ENCODE results near the gene VAMP4.
A peak's percentile ranks its signal among the peaks of the same experiment; 100 is the strongest.

VAMP4 gene

GRCh38 chr1:171763764-171764163, 21.9 kb upstream of the VAMP4 start:
- DNase-seq (ENCODE audit: low read depth) = no peak
- TF ChIP-seq CTCF (conservative IDR thresholded peaks at IDR 0.05; ENCODE audit: low read length) = no peak

DNA sequence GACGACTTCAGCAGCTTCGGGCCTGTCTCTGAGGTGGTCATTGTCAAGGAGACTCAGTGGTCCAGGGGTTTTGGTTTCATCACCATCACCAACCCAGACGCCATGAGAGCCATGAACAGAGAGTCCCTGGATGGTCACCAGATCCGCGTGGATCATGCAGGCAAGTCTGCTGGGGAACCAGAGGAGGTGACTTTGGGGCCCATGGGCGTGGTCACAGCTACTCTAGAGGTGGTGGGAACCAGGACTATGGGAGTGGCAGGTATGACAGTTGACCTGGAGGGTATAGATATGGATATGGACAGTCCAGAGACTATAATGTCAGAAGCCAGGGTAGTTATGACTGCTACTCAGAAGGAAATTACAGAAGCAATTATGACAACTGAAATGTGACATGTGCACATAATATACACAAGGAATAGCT, 20.3 kb upstream of the VAMP4 start:
- DNase-seq (ENCODE audit: low read depth) = no peak

More at GRCh38 chr1:171763764-171764163, 21.9 kb upstream of the VAMP4 start:
- no peak overlapping the region for H3K4me3 ChIP-seq (ENCODE audit: low read length)

GRCh38 chr1:171758011-171758410, 16.1 kb upstream of the VAMP4 start:
- no peak overlapping the region for H3K4me3 ChIP-seq (ENCODE audit: low read length)
- no peak for DNase-seq (ENCODE audit: low read depth)
- no peak for TF ChIP-seq CTCF (conservative IDR thresholded peaks at IDR 0.05; ENCODE audit: low read length)

More for the DNA sequence above, 20.3 kb upstream of the VAMP4 start:
- H3K4me3 ChIP-seq (ENCODE audit: low read length) = no peak overlapping the region
- TF ChIP-seq CTCF (conservative IDR thresholded peaks at IDR 0.05; ENCODE audit: low read length) = no peak

DNA sequence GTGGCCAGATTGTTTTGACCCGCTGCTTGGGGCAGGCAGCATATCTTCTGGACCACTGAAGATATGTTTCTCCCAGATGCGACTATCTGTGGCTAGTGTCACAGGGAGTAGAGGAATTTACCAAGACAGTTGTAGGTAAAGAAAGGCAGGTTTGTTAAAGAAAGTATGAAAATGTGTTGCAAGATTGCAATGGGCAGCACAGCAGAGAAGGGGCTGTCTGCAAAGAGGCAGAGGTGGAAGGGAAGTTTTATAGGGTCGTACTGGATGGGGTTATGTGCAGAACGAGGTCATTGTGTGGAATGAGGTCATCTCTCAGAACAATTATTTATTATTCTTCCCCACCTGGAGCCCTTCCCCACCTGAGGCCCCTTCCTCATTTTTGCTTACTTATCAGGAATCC, 15.0 kb upstream of the VAMP4 start:
- DNase-seq (ENCODE audit: low read depth) = no peak
- H3K4me3 ChIP-seq (ENCODE audit: low read length) = no peak overlapping the region
- no peak for TF ChIP-seq CTCF (conservative IDR thresholded peaks at IDR 0.05; ENCODE audit: low read length)

- no peak for TF ChIP-seq CTCF (conservative IDR thresholded peaks at IDR 0.05; ENCODE audit: low read length)
- DNase-seq (ENCODE audit: low read depth) = no peak
- H3K4me3 ChIP-seq (ENCODE audit: low read length) = no peak overlapping the region
These were observed 13.1 kb upstream of the VAMP4 start for GRCh38 chr1:171754971-171755370.

GRCh38 chr1:171754353-171754705, 12.5 kb upstream of the VAMP4 start:
- DNase-seq (ENCODE audit: low read depth) = peak; percentile 96
- TF ChIP-seq CTCF (conservative IDR thresholded peaks at IDR 0.05; ENCODE audit: low read length) = no peak
- no peak overlapping the region for H3K4me3 ChIP-seq (ENCODE audit: low read length)

DNA sequence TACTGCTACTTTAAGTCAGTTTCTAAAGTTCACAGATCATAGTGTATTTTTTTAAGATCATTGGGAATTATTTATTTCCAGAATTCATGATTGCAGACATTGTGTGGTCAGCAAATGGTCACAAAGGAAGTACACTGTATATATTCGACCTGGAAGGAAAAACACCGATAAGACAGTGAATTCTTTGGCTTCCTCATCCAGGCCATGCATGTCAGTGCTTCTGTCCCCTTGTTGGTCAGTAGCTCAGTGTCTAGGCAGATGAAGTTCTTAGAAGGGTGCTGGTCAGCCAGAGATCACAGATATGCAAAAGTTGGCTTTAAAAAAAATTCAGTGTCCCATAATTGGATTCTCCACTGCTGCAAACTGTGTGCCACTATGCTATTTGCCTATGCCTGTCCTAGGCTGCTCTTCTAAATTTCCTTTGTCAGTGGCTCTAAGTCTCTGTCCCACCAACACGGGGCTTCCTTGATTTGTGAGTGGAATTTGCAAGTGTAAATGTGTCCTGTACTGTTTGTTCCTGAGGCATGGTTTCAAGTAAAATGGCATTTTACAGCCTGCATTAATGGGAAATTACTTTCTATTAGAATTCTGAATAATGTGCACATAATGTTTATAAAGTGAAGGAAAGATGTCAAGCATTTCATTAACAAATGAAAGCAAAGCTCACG, 12.0 kb upstream of the VAMP4 start:
- TF ChIP-seq CTCF (conservative IDR thresholded peaks at IDR 0.05; ENCODE audit: low read length) = no peak
- no peak for DNase-seq (ENCODE audit: low read depth)
- no peak overlapping the region for H3K4me3 ChIP-seq (ENCODE audit: low read length)
